ENCODE measurements around the gene NLRP1.

NLRP1 gene

DNA sequence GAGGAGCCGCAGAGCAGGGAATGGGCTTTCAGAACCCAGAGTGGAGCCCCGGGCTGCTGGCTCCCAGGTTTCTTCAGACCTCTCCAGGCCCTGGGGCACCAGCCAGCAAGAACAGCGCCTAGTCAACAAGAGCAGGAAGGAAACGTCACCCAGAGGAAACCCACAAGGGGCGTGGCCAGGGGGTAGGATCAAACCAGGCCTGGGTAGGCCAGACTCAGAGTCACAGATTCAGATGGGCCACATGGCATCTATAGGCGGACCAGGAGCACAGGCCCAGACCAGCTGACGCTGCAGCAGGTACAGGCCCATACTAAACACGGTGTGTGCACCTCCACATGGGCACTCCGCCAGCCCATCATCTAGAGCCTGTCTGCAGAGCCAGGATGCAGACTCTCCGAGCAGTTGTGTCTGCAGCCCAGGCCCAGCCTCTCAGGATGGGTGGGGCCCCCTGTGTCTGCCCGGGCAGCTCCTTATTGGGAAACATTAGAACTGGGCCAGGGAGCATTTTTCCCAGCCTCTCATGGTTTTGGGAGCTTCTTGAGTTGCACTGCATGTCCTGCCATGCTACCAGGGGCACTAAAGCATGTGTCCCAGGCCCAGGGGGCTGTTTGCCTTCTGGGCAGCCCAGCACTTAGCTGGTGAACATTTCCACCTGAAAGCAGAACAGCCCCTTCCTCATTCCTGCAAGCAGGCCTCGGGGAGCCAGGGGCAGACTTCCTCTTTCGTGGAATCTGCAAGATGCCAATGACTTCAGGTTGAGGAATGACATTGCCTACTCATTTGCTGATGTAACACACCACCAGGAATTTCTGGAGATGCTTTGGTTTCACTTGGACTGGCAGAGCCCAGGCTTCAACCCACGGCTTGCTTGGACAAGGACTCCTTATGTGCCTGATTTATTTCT is at the start of gene NLRP1:
TSS of gene NLRP1 (minus strand) at position 127 of the 904 bp plus-strand sequence. CDS start 552 bp downstream, outside the sequence.
- Histone ChIP-seq H3K27ac (ENCODE audit: low read length) (peak within 1 kb of the TSS; percentile 37), H3K36me3 (ENCODE audit: control insufficient read depth in 2 of 2, insufficient read depth in 2 of 2, low read length in 2 of 2) (no peaks in the 10 kb centered on the region), H3K27me3 (ENCODE audit: control insufficient read depth in 1 of 2, insufficient read depth in 2 of 2, low read length in 2 of 2) (peaks cover 0 to 2% of the 10 kb centered on the region in 2 donors), H3K4me3 (ENCODE audit: low read length in 2 of 2) (peak within 1 kb of the TSS; percentile 43 to 69), H3K9ac (ENCODE audit: low read length in 2 of 2) (peak within 1 kb of the TSS; percentile 55 to 62), H3K4me1 (ENCODE audit: control insufficient read depth, insufficient read depth, low read length) (peaks cover 8% of the 10 kb centered on the region), H3K9me3 (ENCODE audit: control insufficient read depth in 2 of 2, low read length in 2 of 2) (no peaks in the 10 kb centered on the region)

DNA sequence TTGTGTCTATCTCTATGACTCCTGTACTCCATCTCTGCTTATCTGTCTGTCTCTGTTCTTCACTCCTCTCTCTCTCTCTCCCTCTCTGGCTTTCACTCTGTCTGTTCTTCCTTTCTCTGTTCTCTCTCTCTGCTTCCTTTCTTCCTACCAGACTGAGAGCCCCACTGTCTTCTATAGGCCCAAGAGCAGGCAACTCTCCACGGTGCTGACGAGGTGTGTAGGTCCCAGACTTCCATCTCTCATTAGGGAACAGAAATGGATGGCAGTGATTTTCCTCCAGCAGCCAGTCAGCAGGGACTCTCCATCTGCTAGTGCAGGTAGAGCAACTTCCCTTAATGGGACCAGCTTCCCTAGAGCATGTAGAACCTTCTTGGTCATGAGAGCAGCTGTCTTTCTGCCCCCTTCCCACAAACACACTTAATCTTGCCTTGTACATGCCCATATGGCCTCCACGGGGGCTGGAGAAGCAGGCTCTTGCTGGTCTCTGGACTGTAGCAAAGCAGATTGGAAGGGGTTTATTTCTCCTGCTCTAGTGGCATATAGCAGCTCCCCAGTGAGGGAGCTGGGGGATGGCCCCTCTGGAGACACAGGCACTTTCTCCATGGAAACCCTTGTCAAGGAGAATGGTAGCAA is 47.8 kb upstream of the NLRP1 start:
- H3K36me3 ChIP-seq (ENCODE audit: control insufficient read depth in 2 of 2, insufficient read depth in 2 of 2, low read length in 2 of 2), result no peaks in the 10 kb centered on the region
- no peak overlapping the region for H3K27ac ChIP-seq (ENCODE audit: low read length)
- H3K4me3 ChIP-seq (ENCODE audit: low read length in 2 of 2), result no peak overlapping the region
- no peaks in the 10 kb centered on the region for H3K9me3 ChIP-seq (ENCODE audit: control insufficient read depth in 2 of 2, low read length in 2 of 2)
- H3K4me1 ChIP-seq (ENCODE audit: control insufficient read depth, insufficient read depth, low read length), result no peaks in the 10 kb centered on the region
- peaks cover 3 to 15% of the 10 kb centered on the region in 2 donors for H3K27me3 ChIP-seq (ENCODE audit: control insufficient read depth in 1 of 2, insufficient read depth in 2 of 2, low read length in 2 of 2)
- no peak overlapping the region for H3K9ac ChIP-seq (ENCODE audit: low read length in 2 of 2)

DNA sequence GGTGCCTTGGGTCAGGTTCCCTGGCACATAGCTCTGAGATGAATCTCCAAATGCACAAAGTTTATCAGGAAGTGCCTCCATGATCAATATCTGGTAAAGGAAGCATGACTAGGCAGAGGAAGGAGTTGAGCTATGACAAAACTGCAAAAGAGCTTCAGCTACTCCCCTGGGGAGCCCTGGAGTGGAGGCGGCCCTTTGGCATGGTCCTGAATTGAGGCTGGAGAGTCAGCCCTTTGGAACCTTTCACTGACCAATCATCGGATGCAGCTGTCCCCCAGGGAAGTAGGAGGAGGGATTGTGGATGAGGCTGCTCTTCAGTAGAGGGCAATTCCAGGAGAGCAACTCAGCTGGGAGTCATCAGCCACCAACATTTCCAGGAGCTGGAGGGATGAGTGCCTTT is 46.1 kb upstream of the NLRP1 start:
- Histone ChIP-seq H3K27me3 (ENCODE audit: control insufficient read depth in 1 of 2, insufficient read depth in 2 of 2, low read length in 2 of 2) (peaks cover 3 to 11% of the 10 kb centered on the region in 2 donors), H3K36me3 (ENCODE audit: control insufficient read depth in 2 of 2, insufficient read depth in 2 of 2, low read length in 2 of 2) (no peaks in the 10 kb centered on the region), H3K4me1 (ENCODE audit: control insufficient read depth, insufficient read depth, low read length) (no peaks in the 10 kb centered on the region), H3K4me3 (ENCODE audit: low read length in 2 of 2) (no peak overlapping the region), H3K27ac (ENCODE audit: low read length) (no peak overlapping the region), H3K9me3 (ENCODE audit: control insufficient read depth in 2 of 2, low read length in 2 of 2) (no peaks in the 10 kb centered on the region), H3K9ac (ENCODE audit: low read length in 2 of 2) (no peak overlapping the region)

DNA sequence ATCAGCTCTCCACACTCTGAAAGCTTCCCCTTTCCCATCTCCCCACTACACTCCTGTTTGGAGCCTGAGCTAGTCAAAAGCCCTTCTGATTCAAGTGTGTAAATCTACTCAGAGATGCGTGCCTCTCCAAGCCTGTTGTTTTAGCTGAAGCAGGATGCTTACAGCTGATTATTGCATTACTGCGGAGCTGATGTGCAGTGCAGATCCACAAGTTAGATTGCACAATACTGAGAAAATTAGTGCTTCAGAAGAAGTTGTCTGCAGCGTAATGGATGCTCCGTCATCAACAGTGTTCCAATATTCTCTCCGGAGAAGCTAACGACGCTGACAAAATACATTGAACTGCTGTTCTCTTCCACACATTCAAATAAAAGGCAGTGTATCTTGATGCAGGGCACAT is 44.8 kb upstream of the NLRP1 start:
- Histone ChIP-seq H3K27me3 (ENCODE audit: control insufficient read depth in 1 of 2, insufficient read depth in 2 of 2, low read length in 2 of 2) (peaks cover 3 to 11% of the 10 kb centered on the region in 2 donors), H3K27ac (ENCODE audit: low read length) (no peak overlapping the region), H3K36me3 (ENCODE audit: control insufficient read depth in 2 of 2, insufficient read depth in 2 of 2, low read length in 2 of 2) (no peaks in the 10 kb centered on the region), H3K9me3 (ENCODE audit: control insufficient read depth in 2 of 2, low read length in 2 of 2) (no peaks in the 10 kb centered on the region), H3K4me3 (ENCODE audit: low read length in 2 of 2) (no peak overlapping the region), H3K9ac (ENCODE audit: low read length in 2 of 2) (no peak overlapping the region), H3K4me1 (ENCODE audit: control insufficient read depth, insufficient read depth, low read length) (no peaks in the 10 kb centered on the region)

DNA sequence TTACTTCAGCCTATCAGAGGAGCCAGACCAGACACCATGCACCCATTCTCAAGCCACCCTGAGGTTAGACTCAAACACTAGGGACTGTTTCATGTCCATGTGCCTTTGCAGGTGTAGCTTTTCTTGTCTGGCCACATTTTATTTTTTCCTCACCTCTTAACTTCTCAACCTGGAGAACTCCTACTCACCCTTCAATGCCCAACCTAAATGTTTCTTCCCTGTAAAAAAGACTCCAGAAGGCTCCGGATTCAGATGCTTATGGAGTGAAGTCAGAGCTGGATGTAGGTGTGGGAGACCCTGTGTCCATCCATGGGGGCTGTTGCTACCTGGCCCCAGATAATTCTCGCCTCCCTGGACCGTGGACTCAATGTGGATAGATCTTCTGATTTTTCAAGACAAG is 44.0 kb upstream of the NLRP1 start:
- Histone ChIP-seq H3K27me3 (ENCODE audit: control insufficient read depth in 1 of 2, insufficient read depth in 2 of 2, low read length in 2 of 2) (peaks cover 1 to 11% of the 10 kb centered on the region in 2 donors), H3K4me1 (ENCODE audit: control insufficient read depth, insufficient read depth, low read length) (no peaks in the 10 kb centered on the region), H3K9me3 (ENCODE audit: control insufficient read depth in 2 of 2, low read length in 2 of 2) (no peaks in the 10 kb centered on the region), H3K27ac (ENCODE audit: low read length) (no peak overlapping the region), H3K36me3 (ENCODE audit: control insufficient read depth in 2 of 2, insufficient read depth in 2 of 2, low read length in 2 of 2) (no peaks in the 10 kb centered on the region), H3K9ac (ENCODE audit: low read length in 2 of 2) (no peak overlapping the region), H3K4me3 (ENCODE audit: low read length in 2 of 2) (no peak overlapping the region)

DNA sequence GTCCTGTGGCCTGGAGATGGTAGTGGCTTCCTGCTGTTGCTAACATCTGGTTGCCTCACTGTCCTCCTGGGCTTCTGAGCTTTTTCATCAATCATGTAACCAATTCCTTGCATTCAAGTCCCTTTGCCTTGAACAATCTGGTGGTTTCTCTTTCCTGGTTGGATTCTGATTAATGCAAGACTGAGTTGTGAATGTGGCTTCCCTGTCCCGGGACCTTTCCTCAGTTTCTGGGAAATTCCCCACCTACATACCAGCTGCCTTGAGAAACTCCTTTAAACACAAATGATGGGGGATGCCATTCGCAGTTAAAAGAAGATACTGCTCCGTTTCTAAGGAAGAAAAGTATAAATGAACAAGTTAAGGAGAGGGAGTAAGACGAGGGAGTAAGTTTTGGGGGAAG is 39.9 kb upstream of the NLRP1 start:
- Histone ChIP-seq H3K4me3 (ENCODE audit: low read length in 2 of 2) (no peak overlapping the region), H3K9me3 (ENCODE audit: control insufficient read depth in 2 of 2, low read length in 2 of 2) (no peaks in the 10 kb centered on the region), H3K27me3 (ENCODE audit: control insufficient read depth in 1 of 2, insufficient read depth in 2 of 2, low read length in 2 of 2) (peaks cover 0 to 13% of the 10 kb centered on the region in 2 donors), H3K36me3 (ENCODE audit: control insufficient read depth in 2 of 2, insufficient read depth in 2 of 2, low read length in 2 of 2) (no peaks in the 10 kb centered on the region), H3K27ac (ENCODE audit: low read length) (no peak overlapping the region), H3K4me1 (ENCODE audit: control insufficient read depth, insufficient read depth, low read length) (no peaks in the 10 kb centered on the region), H3K9ac (ENCODE audit: low read length in 2 of 2) (no peak overlapping the region)

DNA sequence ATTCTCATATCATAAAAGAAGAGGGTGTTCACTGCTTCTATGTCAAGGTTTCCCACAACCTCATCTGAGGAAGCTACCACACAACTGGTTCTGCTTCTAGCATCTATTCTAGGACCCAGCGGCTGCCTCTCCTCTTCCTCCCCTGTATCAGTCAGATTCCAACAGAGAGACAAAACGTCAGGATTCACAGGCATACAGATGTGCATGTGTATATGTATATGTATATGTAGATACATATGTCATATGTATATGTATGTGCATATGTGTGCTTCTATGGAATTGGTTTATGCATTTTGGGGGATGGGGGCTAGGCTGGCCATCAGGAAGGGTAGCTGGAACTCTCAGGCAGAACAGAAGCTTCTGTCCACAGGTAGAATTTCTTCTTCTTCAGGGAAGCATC is 37.4 kb upstream of the NLRP1 start:
- H3K36me3 ChIP-seq (ENCODE audit: control insufficient read depth in 2 of 2, insufficient read depth in 2 of 2, low read length in 2 of 2), result no peaks in the 10 kb centered on the region
- H3K27me3 ChIP-seq (ENCODE audit: control insufficient read depth in 1 of 2, insufficient read depth in 2 of 2, low read length in 2 of 2), result peaks cover 0 to 11% of the 10 kb centered on the region in 2 donors

DNA sequence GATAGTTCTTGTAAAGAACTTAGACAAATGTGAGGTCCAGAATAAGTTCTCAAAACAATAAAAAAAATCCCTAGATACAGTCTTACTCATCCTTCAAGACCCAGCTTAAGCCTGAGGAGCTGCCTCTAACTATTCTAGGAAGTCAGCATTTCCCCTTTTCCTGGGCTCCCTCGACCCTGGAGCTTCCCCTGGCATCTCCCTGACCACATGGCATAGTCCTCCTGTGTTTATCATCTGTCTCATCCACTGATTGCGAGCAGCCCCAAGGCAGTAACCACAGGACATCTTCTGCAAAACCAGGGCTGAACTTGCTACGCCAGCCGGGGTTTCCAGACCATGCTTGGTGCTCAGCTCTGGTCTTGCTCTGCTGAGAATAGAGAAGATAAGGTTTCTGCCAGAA is 36.7 kb upstream of the NLRP1 start:
- Histone ChIP-seq H3K4me1 (ENCODE audit: control insufficient read depth, insufficient read depth, low read length) (no peaks in the 10 kb centered on the region), H3K27me3 (ENCODE audit: control insufficient read depth in 1 of 2, insufficient read depth in 2 of 2, low read length in 2 of 2) (peaks cover 0 to 11% of the 10 kb centered on the region in 2 donors), H3K36me3 (ENCODE audit: control insufficient read depth in 2 of 2, insufficient read depth in 2 of 2, low read length in 2 of 2) (no peaks in the 10 kb centered on the region), H3K9ac (ENCODE audit: low read length in 2 of 2) (no peak overlapping the region), H3K4me3 (ENCODE audit: low read length in 2 of 2) (no peak overlapping the region), H3K9me3 (ENCODE audit: control insufficient read depth in 2 of 2, low read length in 2 of 2) (no peaks in the 10 kb centered on the region), H3K27ac (ENCODE audit: low read length) (no peak overlapping the region)

More for the DNA sequence above, 37.4 kb upstream of the NLRP1 start:
- Histone ChIP-seq H3K4me1 (ENCODE audit: control insufficient read depth, insufficient read depth, low read length) (no peaks in the 10 kb centered on the region), H3K4me3 (ENCODE audit: low read length in 2 of 2) (no peak overlapping the region), H3K9ac (ENCODE audit: low read length in 2 of 2) (no peak overlapping the region), H3K27ac (ENCODE audit: low read length) (no peak overlapping the region), H3K9me3 (ENCODE audit: control insufficient read depth in 2 of 2, low read length in 2 of 2) (no peaks in the 10 kb centered on the region)

DNA sequence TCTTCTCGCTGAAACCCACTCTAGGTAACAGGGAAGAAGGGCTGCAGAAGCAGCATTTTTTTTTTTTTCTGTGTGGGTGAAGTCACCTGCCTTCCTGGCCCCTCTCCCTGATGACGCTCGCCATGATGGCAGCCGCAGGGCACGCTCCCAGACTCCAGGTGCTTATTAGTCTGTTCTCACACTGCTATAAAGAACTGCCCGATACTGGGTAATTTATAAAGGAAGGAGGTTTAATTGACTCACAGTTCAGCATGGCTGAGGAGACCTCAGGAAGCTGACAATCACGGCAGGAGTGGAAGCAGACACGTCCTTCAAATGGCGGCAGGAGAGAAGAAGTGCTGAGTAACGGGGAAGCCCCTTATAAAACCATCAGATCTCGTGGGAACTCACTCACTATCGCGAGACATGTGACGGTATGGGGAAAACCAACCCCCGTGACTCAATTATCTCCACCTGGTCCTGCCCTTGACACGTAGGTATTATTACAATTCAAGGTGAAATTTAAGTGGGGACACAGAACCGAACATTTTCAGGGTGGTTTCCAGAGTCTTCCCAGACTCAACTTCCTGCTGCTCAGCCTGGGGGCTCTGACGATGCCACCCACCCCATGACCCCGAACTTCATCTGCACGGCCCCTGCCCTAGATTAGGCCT is 34.9 kb upstream of the NLRP1 start:
- Histone ChIP-seq H3K4me1 (ENCODE audit: control insufficient read depth, insufficient read depth, low read length) (no peaks in the 10 kb centered on the region), H3K36me3 (ENCODE audit: control insufficient read depth in 2 of 2, insufficient read depth in 2 of 2, low read length in 2 of 2) (no peaks in the 10 kb centered on the region), H3K9ac (ENCODE audit: low read length in 2 of 2) (no peak overlapping the region), H3K27ac (ENCODE audit: low read length) (no peak overlapping the region), H3K4me3 (ENCODE audit: low read length in 2 of 2) (no peak overlapping the region), H3K9me3 (ENCODE audit: control insufficient read depth in 2 of 2, low read length in 2 of 2) (no peaks in the 10 kb centered on the region), H3K27me3 (ENCODE audit: control insufficient read depth in 1 of 2, insufficient read depth in 2 of 2, low read length in 2 of 2) (peaks cover 0 to 11% of the 10 kb centered on the region in 2 donors)

DNA sequence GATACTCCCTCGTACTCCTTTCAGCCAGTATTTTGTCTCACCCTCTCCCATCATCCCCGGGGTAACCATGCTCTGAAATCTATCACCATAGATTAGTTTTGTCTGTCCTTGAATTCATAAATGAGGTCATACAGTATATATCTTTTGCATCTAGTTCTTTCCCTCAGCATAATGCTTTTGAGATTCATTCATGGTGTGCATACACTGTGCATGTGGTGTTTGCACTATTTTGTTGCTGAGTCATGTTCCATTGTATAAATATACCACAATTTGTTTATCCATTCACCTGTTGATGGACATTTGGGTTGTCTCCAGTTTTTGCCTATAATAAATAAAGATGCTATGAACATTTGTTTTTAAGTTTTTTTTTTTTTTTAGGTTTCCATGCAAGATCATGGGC is 34.2 kb upstream of the NLRP1 start:
- Histone ChIP-seq H3K27me3 (ENCODE audit: control insufficient read depth in 1 of 2, insufficient read depth in 2 of 2, low read length in 2 of 2) (peaks cover 0 to 11% of the 10 kb centered on the region in 2 donors), H3K9ac (ENCODE audit: low read length in 2 of 2) (no peak overlapping the region), H3K36me3 (ENCODE audit: control insufficient read depth in 2 of 2, insufficient read depth in 2 of 2, low read length in 2 of 2) (no peaks in the 10 kb centered on the region), H3K9me3 (ENCODE audit: control insufficient read depth in 2 of 2, low read length in 2 of 2) (no peaks in the 10 kb centered on the region), H3K4me3 (ENCODE audit: low read length in 2 of 2) (no peak overlapping the region), H3K27ac (ENCODE audit: low read length) (no peak overlapping the region), H3K4me1 (ENCODE audit: control insufficient read depth, insufficient read depth, low read length) (no peaks in the 10 kb centered on the region)
